Brain microvascular endothelial cell (primary cell): Measurements from ENCODE around the gene FAM240A.

Experiments used
- DNase-seq: peaks from one replicate; pipeline ENCODE4 v3.0.0-alpha.2; 2020
- H3K27ac ChIP-seq: fragments of 250-450 bp; sonication (Bioruptor Pico); 2 replicates; pipeline ENCODE4 v1.5.1; 2020; ENCODE audit warnings: mild to moderate bottlenecking, moderate library complexity
- H3K27me3 ChIP-seq: fragments of 250-450 bp; sonication (Bioruptor Pico); replicated peaks from 2 replicates; pipeline ENCODE4 v1.5.1; 2020; ENCODE audit warnings: mild to moderate bottlenecking
- H3K36me3 ChIP-seq: fragments of 250-450 bp; sonication (Bioruptor Pico); replicated peaks from 2 replicates; pipeline ENCODE4 v1.5.1; 2020; ENCODE audit warnings: mild to moderate bottlenecking
- H3K4me3 ChIP-seq: 2 replicates; pipeline ENCODE4 v1.5.1; 2011; ENCODE audit warnings: low read depth, mild to moderate bottlenecking, control low read depth, low read length, moderate library complexity
- in situ Hi-C: cut with HindIII; loops from 2 replicates; pipeline ENCODE4 v1.10.0; 2017; ENCODE audit warnings: low sequenced_read_pairs, low pct_ligation_motif_present
- TF ChIP-seq, protein P1 (sequence below): IDR thresholded peaks from 2 replicates; pipeline ENCODE4 v1.5.1; 2011; ENCODE audit warnings: low read depth, mild to moderate bottlenecking, moderate library complexity, low read length, control low read depth, inconsistent platforms; ENCODE audit errors: missing control alignments

FAM240A gene

DNA sequence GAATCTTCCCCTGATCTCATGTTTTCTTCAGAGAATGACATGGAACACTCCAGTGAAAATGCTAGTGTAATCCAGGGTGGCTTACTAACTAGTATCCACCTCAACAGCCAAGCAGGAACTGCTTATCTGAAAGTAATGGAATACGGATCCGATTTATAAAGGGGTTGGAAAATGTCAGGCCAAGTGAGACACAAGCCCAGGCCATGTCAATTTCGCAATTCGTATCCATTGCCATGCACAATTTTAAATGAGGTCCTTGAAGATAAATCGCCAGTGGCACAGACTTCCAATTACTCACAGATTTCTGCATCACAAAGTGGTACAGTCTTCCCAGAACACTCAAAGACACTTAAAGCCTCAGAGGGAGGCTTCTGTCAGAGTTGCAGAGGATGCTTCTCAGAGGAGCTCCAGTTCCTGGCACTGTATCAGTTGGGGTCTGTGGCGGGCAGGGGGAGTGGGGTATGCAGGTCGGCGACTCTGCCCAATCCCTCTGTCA lies 16.5 kb upstream of the FAM240A start:
- no peak overlapping the region for H3K4me3 ChIP-seq
- in situ Hi-C loops: no loop called here
- no peak overlapping the region for H3K27ac ChIP-seq
- TF ChIP-seq, protein P1, sequence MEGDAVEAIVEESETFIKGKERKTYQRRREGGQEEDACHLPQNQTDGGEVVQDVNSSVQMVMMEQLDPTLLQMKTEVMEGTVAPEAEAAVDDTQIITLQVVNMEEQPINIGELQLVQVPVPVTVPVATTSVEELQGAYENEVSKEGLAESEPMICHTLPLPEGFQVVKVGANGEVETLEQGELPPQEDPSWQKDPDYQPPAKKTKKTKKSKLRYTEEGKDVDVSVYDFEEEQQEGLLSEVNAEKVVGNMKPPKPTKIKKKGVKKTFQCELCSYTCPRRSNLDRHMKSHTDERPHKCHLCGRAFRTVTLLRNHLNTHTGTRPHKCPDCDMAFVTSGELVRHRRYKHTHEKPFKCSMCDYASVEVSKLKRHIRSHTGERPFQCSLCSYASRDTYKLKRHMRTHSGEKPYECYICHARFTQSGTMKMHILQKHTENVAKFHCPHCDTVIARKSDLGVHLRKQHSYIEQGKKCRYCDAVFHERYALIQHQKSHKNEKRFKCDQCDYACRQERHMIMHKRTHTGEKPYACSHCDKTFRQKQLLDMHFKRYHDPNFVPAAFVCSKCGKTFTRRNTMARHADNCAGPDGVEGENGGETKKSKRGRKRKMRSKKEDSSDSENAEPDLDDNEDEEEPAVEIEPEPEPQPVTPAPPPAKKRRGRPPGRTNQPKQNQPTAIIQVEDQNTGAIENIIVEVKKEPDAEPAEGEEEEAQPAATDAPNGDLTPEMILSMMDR: no peak
- DNase-seq: no peak
- H3K36me3 ChIP-seq: no peaks in the 10 kb centered on the region
- H3K27me3 ChIP-seq: no peaks in the 10 kb centered on the region

DNA sequence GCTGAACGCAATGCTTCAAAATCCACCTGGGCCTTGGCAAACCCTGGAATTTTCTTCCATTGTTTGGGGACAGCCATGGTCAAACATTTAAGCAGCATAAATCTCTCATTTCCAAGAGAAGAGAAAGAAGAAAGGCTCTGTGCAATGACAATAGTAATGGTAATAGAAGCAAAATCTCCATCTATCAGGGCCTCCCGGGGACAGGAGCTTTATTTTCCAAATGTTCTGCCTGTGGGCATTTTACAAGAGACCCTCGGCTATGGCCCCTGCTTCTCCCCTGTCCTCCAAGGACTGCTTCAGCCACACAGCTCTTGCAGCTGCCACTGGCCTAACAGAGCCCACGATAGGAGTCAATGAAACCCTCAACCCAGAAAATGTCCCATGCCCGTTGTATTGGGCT lies 12.7 kb upstream of the FAM240A start:
- Histone ChIP-seq H3K27ac (no peak overlapping the region), H3K27me3 (no peaks in the 10 kb centered on the region), H3K4me3 (no peak overlapping the region), H3K36me3 (no peaks in the 10 kb centered on the region)
- TF ChIP-seq, protein P1: no peak
- in situ Hi-C loops: no loop called here
- DNase-seq: no peak

DNA sequence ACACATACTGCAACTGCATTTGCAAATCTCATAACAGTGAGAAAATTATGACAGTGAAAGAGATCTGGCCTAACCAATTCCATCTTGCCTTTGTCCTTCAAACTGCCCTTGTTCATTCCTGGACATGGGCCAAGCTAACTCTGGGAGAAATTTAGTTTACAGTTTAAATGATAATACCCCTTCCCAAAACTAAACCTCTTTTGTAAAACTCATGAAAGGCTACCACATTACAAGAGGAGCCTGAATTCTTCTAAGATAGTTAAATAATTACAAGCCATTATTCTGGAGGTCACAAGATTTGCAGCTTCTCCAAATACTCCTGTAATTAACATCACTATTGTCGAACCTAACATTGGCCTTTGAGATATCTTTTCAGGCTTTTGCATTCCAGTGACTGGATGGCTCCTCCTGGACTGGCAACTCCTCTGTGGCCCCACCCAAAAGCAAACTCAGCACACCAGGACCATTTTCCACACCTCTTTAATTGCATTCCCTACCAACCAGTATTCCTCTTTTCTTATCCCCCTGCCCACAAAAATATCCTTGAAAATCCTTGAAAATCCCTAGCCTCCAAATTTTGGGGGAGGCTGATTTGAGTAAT lies 8.8 kb upstream of the FAM240A start:
- in situ Hi-C loops: no loop called here
- TF ChIP-seq, protein P1: no peak
- no peaks in the 10 kb centered on the region for H3K36me3 ChIP-seq
- DNase-seq: no peak
- H3K4me3 ChIP-seq: no peak overlapping the region
- no peaks in the 10 kb centered on the region for H3K27me3 ChIP-seq
- no peak overlapping the region for H3K27ac ChIP-seq

DNA sequence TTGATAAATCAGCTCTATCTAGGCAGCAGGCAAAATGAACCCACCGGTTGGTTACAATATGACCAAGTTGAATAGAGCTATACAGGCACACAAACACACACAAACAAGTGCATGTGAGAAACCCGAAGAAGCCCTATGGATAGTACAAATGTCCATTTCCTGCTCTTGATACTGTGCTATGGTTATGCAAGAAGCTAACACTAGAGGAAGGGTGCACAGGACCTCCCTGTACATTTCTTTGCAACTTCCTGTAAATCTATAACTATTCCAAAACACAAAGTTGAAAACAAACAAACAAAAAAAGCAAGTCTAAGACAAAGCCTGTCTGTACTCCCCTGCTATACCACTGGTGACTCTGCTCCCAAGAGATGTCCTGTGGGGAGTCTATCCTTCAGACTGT lies 8.2 kb upstream of the FAM240A start:
- TF ChIP-seq, protein P1: no peak
- no peak for DNase-seq
- in situ Hi-C loops: no loop called here
- no peaks in the 10 kb centered on the region for H3K36me3 ChIP-seq
- H3K27ac ChIP-seq: no peak overlapping the region
- H3K27me3 ChIP-seq: no peaks in the 10 kb centered on the region
- H3K4me3 ChIP-seq: no peak overlapping the region

DNA sequence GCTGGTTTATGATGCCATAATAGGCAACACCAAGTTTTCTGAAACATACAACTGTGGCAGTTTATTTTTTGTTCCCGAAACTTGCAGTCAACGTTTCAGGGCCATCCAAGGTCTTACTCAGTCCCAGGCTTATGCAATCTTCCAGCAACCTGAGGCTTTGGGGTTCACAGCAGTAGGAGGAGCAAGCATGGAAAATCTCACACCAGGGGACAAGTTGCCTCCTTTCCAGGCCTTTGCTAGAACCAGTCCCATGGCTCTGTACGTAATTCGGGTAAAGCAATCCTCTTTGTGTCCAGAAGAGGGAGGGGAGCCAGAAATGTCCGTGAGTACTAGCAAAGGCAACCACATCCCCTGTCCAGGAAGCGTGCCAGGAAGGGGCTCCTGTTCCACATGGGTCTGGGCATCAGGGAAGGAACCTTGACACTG lies 4.7 kb upstream of the FAM240A start:
- DNase-seq: no peak
- Histone ChIP-seq H3K27me3 (peaks cover 3% of the 10 kb centered on the region), H3K4me3 (no peak overlapping the region), H3K27ac (no peak overlapping the region), H3K36me3 (no peaks in the 10 kb centered on the region)
- in situ Hi-C loops: no loop called here
- TF ChIP-seq, protein P1: peak; percentile 44

DNA sequence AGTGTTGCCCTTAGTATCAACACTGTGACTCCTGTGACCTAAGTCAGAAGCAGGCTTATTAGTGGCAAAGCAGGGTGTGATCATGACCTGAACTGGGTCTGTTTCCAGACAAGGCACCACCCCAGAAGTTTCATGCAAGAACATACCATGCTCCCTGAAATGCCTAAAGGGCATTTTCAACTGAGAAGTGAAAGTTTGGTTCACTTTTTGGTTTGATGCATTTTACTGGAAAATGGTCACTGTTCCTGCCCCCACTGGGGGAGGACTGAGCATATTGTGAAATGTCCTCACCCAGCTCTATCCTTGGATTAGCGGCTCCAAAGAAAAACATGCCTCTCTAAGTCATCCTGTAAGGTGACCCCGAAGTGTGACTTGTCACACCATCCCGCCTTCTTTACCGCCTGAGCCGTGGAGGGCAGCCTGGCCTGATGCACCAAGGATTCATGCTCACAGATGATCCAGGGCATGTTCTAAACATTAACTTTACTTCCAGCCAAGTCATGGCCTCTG lies 3.1 kb upstream of the FAM240A start:
- TF ChIP-seq, protein P1: no peak
- DNase-seq: no peak
- Histone ChIP-seq H3K4me3 (no peak overlapping the region), H3K36me3 (no peaks in the 10 kb centered on the region), H3K27me3 (peaks cover 4% of the 10 kb centered on the region), H3K27ac (no peak overlapping the region)
- in situ Hi-C loops: no loop called here
